C4-2B (cell line): ENCODE data around the gene PPM1B.

Experiments used
- ZFX ChIP-seq: fragments of 450-650 bp; IDR thresholded peaks from 2 replicates; pipeline ENCODE4 v1.6.1; 2017
- TF ChIP-seq, protein P1 (sequence below): fragments of 450-650 bp; conservative IDR thresholded peaks from 2 replicates; pipeline ENCODE4 v1.5.1; 2017; ENCODE audit warnings: mild to moderate bottlenecking

- TF ChIP-seq ZFX, result no peak
- TF ChIP-seq, protein P1, sequence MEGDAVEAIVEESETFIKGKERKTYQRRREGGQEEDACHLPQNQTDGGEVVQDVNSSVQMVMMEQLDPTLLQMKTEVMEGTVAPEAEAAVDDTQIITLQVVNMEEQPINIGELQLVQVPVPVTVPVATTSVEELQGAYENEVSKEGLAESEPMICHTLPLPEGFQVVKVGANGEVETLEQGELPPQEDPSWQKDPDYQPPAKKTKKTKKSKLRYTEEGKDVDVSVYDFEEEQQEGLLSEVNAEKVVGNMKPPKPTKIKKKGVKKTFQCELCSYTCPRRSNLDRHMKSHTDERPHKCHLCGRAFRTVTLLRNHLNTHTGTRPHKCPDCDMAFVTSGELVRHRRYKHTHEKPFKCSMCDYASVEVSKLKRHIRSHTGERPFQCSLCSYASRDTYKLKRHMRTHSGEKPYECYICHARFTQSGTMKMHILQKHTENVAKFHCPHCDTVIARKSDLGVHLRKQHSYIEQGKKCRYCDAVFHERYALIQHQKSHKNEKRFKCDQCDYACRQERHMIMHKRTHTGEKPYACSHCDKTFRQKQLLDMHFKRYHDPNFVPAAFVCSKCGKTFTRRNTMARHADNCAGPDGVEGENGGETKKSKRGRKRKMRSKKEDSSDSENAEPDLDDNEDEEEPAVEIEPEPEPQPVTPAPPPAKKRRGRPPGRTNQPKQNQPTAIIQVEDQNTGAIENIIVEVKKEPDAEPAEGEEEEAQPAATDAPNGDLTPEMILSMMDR, result no peak
Measured at GRCh38 chr2:44150473-44150872, 18.2 kb upstream of the PPM1B start.
